Measurements from ENCODE around the gene TMEM134. TPM values are rescaled to one million over a fixed set of nuclear protein-coding genes. Genes with fewer than 3 reads are reported as not detected.

TMEM134 gene
- total and polyA plus RNA-seq, 9 of the 15 experiments (the other 6 are each of a cell fraction or from before 2014, with no cell fraction given): 0.63 to 48.4 (median 10.7) TPM

GRCh38 chr11:67439321-67440228, 29.5 kb downstream of the TMEM134 start:
- peaks cover 68% of the 10 kb centered on the region; the same call in 2 of the 3 replicates for H3K36me3 ChIP-seq (ENCODE audit: control insufficient read depth, insufficient read depth, low read length)
- ATAC-seq (no peak), DNase-seq (ENCODE audit: extremely low read depth in 1 of 4, low spot score in 3 of 4) (no peak), FAIRE-seq (no peak)
- BruUV-seq (replicated peaks): no TSS peak
- no peak overlapping the region for H3K4me3 ChIP-seq
- H4K20me1 ChIP-seq (replicated peaks; ENCODE audit: control insufficient read depth, insufficient read depth, low read length): no peaks in the 10 kb centered on the region
- peaks cover 18 to 91% of the 10 kb centered on the region in 2 experiments for H3K4me1 ChIP-seq (replicated peaks in 1 of 2; ENCODE audit: control insufficient read depth in 2 of 2, insufficient read depth in 2 of 2, low read length in 2 of 2)
- POLR2A ChIA-PET: interaction anchor here (0.5 to 3.0 kb wide), 10 partner anchors 8 to 512 kb away, joined by 3 to 21 read pairs (median 3); partner anchors contain the start of gene RPS6KB2
- 0 out of 3 replicates have a peak overlapping the region, but pooled peaks have one; percentile 28 for H3K27ac ChIP-seq (ENCODE audit: extremely low read depth, low read depth, low read length)
- no peak overlapping the region for H3K4me2 ChIP-seq (ENCODE audit: insufficient read depth, low read length)
- CTCF ChIA-PET (ENCODE audit: low intra/inter-chr PET ratio): no interaction called here
- peak overlapping the region in 1 of 2 experiments; percentile 73; a peak in 1 of 4 replicates for H3K9ac ChIP-seq (ENCODE audit: insufficient read depth in 1 of 2, low read depth in 2 of 2, low read length in 2 of 2)
- no peak overlapping the region for H2AFZ ChIP-seq (ENCODE audit: low read depth, low read length)
- in situ Hi-C loops (cut with MboI): no loop called here
- no peaks in the 10 kb centered on the region for H3K27me3 ChIP-seq (ENCODE audit: control insufficient read depth in 2 of 2, insufficient read depth in 2 of 2, low read length in 2 of 2)
- peaks cover 8% of the 10 kb centered on the region for H3K79me2 ChIP-seq (ENCODE audit: control insufficient read depth, insufficient read depth, low read length)
- intact Hi-C loops (cut with micrococcal nuclease): no loop called here
- peaks cover 4% of the 10 kb centered on the region for H3K9me1 ChIP-seq (ENCODE audit: control insufficient read depth, insufficient read depth, low read length)
- no peaks in the 10 kb centered on the region for H3K9me3 ChIP-seq (replicated peaks; ENCODE audit: control insufficient read depth, insufficient read depth, low read depth, low read length)
- 87% methylated on average over 22 of the region's 31 CpGs for WGBS (ENCODE audit: insufficient coverage, low coverage, missing lambda C conversion rate)
- TF ChIP-seq RBFOX2 (IDR thresholded peaks at IDR 0.05; ENCODE audit: low read depth, low read length) (0 out of 2 replicates have a peak, but pooled peaks have one; percentile 53), RAD21 (CRISPR knock-in tag; conservative IDR thresholded peaks at IDR 0.05 in 1 of 2, IDR thresholded peaks at IDR 0.05 in 1 of 2) (peak in 1 of 2 experiments; percentile 31; a peak in 1 of 4 replicates), BRF2 (IDR thresholded peaks at IDR 0.05; ENCODE audit: borderline replicate concordance, insufficient read depth, insufficient read length) (no peak), TCF7 (IDR thresholded peaks at IDR 0.05; ENCODE audit: borderline replicate concordance) (no peak), POLR2A (conservative IDR thresholded peaks at IDR 0.05) (peak; percentile 15; the same call in 1 of the 2 replicates), POLR2G (IDR thresholded peaks at IDR 0.05; ENCODE audit: low read depth, low read length) (peak; percentile 60), TFAP4 (CRISPR knock-in tag; IDR thresholded peaks at IDR 0.05; ENCODE audit: borderline replicate concordance) (0 out of 2 replicates have a peak, but pooled peaks have one; percentile 13), NFIC (IDR thresholded peaks at IDR 0.05) (peak; percentile 78)
- TF ChIP-seq, protein P1, sequence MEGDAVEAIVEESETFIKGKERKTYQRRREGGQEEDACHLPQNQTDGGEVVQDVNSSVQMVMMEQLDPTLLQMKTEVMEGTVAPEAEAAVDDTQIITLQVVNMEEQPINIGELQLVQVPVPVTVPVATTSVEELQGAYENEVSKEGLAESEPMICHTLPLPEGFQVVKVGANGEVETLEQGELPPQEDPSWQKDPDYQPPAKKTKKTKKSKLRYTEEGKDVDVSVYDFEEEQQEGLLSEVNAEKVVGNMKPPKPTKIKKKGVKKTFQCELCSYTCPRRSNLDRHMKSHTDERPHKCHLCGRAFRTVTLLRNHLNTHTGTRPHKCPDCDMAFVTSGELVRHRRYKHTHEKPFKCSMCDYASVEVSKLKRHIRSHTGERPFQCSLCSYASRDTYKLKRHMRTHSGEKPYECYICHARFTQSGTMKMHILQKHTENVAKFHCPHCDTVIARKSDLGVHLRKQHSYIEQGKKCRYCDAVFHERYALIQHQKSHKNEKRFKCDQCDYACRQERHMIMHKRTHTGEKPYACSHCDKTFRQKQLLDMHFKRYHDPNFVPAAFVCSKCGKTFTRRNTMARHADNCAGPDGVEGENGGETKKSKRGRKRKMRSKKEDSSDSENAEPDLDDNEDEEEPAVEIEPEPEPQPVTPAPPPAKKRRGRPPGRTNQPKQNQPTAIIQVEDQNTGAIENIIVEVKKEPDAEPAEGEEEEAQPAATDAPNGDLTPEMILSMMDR (IDR thresholded peaks at IDR 0.05 in 2 of 3, conservative IDR thresholded peaks at IDR 0.05 in 1 of 3; ENCODE audit: insufficient read depth in 2 of 3, low read depth in 1 of 3, low read length in 3 of 3): peak in 2 of 3 experiments; percentile 39 to 43; a peak in 3 of 6 replicates
- TF ChIP-seq, protein P2, sequence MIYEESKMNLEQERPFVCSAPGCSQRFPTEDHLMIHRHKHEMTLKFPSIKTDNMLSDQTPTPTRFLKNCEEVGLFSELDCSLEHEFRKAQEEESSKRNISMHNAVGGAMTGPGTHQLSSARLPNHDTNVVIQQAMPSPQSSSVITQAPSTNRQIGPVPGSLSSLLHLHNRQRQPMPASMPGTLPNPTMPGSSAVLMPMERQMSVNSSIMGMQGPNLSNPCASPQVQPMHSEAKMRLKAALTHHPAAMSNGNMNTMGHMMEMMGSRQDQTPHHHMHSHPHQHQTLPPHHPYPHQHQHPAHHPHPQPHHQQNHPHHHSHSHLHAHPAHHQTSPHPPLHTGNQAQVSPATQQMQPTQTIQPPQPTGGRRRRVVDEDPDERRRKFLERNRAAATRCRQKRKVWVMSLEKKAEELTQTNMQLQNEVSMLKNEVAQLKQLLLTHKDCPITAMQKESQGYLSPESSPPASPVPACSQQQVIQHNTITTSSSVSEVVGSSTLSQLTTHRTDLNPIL (CRISPR knock-in tag; IDR thresholded peaks at IDR 0.05): no peak
- TF ChIP-seq, protein P3, sequence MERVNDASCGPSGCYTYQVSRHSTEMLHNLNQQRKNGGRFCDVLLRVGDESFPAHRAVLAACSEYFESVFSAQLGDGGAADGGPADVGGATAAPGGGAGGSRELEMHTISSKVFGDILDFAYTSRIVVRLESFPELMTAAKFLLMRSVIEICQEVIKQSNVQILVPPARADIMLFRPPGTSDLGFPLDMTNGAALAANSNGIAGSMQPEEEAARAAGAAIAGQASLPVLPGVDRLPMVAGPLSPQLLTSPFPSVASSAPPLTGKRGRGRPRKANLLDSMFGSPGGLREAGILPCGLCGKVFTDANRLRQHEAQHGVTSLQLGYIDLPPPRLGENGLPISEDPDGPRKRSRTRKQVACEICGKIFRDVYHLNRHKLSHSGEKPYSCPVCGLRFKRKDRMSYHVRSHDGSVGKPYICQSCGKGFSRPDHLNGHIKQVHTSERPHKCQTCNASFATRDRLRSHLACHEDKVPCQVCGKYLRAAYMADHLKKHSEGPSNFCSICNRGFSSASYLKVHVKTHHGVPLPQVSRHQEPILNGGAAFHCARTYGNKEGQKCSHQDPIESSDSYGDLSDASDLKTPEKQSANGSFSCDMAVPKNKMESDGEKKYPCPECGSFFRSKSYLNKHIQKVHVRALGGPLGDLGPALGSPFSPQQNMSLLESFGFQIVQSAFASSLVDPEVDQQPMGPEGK (CRISPR knock-in tag; IDR thresholded peaks at IDR 0.05; ENCODE audit: borderline replicate concordance): no peak

Data from K562 (cell line).